ENCODE measurements around the gene PMIS2.

The PMIS2 gene

DNA sequence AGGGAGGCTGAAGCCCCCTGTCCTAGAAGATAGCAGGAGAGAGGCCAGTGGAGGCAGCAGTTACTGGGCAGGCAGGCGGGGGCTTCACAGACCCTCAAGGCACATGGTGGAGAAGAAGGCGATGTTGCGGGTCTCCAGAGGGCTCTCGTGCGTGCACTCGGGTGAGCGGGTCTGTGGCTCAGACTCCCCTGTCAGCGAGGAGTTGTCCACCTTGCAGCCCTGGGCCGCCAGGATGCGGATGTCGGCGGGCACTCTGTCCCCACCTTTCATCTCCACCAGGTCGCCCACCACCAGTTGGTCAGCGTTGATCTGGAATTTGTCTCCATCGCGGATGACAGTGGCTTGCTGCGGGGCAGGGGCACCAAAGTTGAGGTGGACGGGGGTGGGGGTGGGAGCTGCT lies 25.7 kb upstream of the PMIS2 start:
- Histone ChIP-seq H3K4me3 (ENCODE audit: low read depth, low read length, poor library complexity, severe bottlenecking) (no peak overlapping the region), H3K9ac (ENCODE audit: low read length) (no peak overlapping the region), H3F3A (ENCODE audit: insufficient read depth, low read length) (no peaks in the 10 kb centered on the region), H4K20me1 (ENCODE audit: insufficient read depth, low read length) (no peaks in the 10 kb centered on the region), H3K9me3 (ENCODE audit: low read length) (no peaks in the 10 kb centered on the region), H2AFZ (ENCODE audit: low read length) (no peak overlapping the region), H3K4me2 (ENCODE audit: low read length) (no peak overlapping the region), H3K4me1 (ENCODE audit: insufficient read depth, low read length, severe bottlenecking) (peaks cover 11% of the 10 kb centered on the region), H3K27ac (ENCODE audit: low read depth, low read length, poor library complexity, severe bottlenecking) (no peak overlapping the region), H3K27me3 (ENCODE audit: insufficient read depth, low read length) (no peaks in the 10 kb centered on the region; the same call in none of the 2 replicates), H3K79me2 (ENCODE audit: insufficient read depth, low read length) (no peaks in the 10 kb centered on the region), H3K9me2 (ENCODE audit: low read depth, low read length) (no peaks in the 10 kb centered on the region), H3K36me3 (ENCODE audit: insufficient read depth, low read length) (no peaks in the 10 kb centered on the region)
- no peak for TF ChIP-seq EZH2 (IDR thresholded peaks at IDR 0.05; ENCODE audit: borderline replicate concordance, low read length)
- TF ChIP-seq, protein P1, sequence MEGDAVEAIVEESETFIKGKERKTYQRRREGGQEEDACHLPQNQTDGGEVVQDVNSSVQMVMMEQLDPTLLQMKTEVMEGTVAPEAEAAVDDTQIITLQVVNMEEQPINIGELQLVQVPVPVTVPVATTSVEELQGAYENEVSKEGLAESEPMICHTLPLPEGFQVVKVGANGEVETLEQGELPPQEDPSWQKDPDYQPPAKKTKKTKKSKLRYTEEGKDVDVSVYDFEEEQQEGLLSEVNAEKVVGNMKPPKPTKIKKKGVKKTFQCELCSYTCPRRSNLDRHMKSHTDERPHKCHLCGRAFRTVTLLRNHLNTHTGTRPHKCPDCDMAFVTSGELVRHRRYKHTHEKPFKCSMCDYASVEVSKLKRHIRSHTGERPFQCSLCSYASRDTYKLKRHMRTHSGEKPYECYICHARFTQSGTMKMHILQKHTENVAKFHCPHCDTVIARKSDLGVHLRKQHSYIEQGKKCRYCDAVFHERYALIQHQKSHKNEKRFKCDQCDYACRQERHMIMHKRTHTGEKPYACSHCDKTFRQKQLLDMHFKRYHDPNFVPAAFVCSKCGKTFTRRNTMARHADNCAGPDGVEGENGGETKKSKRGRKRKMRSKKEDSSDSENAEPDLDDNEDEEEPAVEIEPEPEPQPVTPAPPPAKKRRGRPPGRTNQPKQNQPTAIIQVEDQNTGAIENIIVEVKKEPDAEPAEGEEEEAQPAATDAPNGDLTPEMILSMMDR (IDR thresholded peaks at IDR 0.05; ENCODE audit: low read length) = no peak

DNA sequence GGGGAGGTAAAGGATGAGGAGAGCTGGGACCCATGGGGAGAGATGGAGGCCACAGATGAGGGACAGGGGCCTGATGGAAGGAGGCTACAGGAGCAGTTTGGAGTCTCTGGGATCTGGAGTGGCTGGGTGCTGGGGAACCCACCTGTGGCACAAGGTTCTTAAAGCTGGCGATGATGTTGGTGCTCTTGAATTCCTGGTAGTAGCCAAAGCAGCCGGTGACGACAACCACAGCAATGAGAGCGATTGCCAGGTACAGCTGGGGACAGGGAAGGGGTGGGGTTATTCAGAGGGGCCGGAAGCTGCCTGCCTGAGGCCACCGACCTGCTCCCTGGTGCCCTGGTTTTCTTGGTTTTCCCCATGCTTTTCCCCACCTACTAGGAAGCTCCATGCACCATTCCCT lies 25.3 kb upstream of the PMIS2 start:
- Histone ChIP-seq H2AFZ (ENCODE audit: low read length) (no peak overlapping the region), H3K9me2 (ENCODE audit: low read depth, low read length) (no peaks in the 10 kb centered on the region), H3K79me2 (ENCODE audit: insufficient read depth, low read length) (no peaks in the 10 kb centered on the region), H4K20me1 (ENCODE audit: insufficient read depth, low read length) (no peaks in the 10 kb centered on the region), H3K4me2 (ENCODE audit: low read length) (no peak overlapping the region), H3K9me3 (ENCODE audit: low read length) (no peaks in the 10 kb centered on the region), H3K27ac (ENCODE audit: low read depth, low read length, poor library complexity, severe bottlenecking) (no peak overlapping the region), H3K27me3 (ENCODE audit: insufficient read depth, low read length) (no peaks in the 10 kb centered on the region; the same call in none of the 2 replicates), H3F3A (ENCODE audit: insufficient read depth, low read length) (no peaks in the 10 kb centered on the region), H3K4me1 (ENCODE audit: insufficient read depth, low read length, severe bottlenecking) (peaks cover 11% of the 10 kb centered on the region), H3K9ac (ENCODE audit: low read length) (no peak overlapping the region), H3K36me3 (ENCODE audit: insufficient read depth, low read length) (no peaks in the 10 kb centered on the region), H3K4me3 (ENCODE audit: low read depth, low read length, poor library complexity, severe bottlenecking) (no peak overlapping the region)
- TF ChIP-seq, protein P1 (IDR thresholded peaks at IDR 0.05; ENCODE audit: low read length) = no peak
- TF ChIP-seq EZH2 (IDR thresholded peaks at IDR 0.05; ENCODE audit: borderline replicate concordance, low read length) = no peak

DNA sequence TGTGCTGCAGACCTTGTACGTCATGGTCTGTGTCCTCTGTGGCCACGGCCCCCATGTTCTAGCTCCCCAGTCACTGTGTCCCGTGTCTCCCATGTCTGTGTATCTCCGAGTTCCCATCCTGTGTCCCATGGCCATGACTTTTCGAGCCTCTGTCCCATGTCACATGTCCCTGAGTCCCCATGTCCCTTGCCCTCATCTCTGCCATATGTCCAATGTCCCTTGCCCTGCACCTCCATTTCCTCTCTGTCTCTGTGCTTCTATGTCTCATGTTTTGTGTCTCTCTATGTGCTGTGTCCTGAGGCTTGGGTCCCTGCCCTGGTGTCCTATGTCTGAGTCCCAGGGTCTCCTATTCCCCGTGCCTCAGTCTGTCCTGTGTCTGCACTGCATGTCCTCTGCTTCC lies 24.5 kb upstream of the PMIS2 start:
- Histone ChIP-seq H3K36me3 (ENCODE audit: insufficient read depth, low read length) (no peaks in the 10 kb centered on the region), H3F3A (ENCODE audit: insufficient read depth, low read length) (no peaks in the 10 kb centered on the region), H3K27ac (ENCODE audit: low read depth, low read length, poor library complexity, severe bottlenecking) (no peak overlapping the region), H3K9ac (ENCODE audit: low read length) (no peak overlapping the region), H4K20me1 (ENCODE audit: insufficient read depth, low read length) (no peaks in the 10 kb centered on the region), H2AFZ (ENCODE audit: low read length) (no peak overlapping the region), H3K4me2 (ENCODE audit: low read length) (no peak overlapping the region), H3K27me3 (ENCODE audit: insufficient read depth, low read length) (no peaks in the 10 kb centered on the region; the same call in none of the 2 replicates), H3K4me1 (ENCODE audit: insufficient read depth, low read length, severe bottlenecking) (peaks cover 11% of the 10 kb centered on the region), H3K79me2 (ENCODE audit: insufficient read depth, low read length) (no peaks in the 10 kb centered on the region), H3K9me3 (ENCODE audit: low read length) (no peaks in the 10 kb centered on the region), H3K9me2 (ENCODE audit: low read depth, low read length) (no peaks in the 10 kb centered on the region), H3K4me3 (ENCODE audit: low read depth, low read length, poor library complexity, severe bottlenecking) (no peak overlapping the region)
- TF ChIP-seq, protein P1 (IDR thresholded peaks at IDR 0.05; ENCODE audit: low read length) = no peak
- TF ChIP-seq EZH2 (IDR thresholded peaks at IDR 0.05; ENCODE audit: borderline replicate concordance, low read length) = no peak

Data from OCI-LY1 (cell line).